Mesendoderm (in vitro differentiated cells): Measurements from ENCODE around the gene KRT78.

Source experiments
- DNase-seq: peaks from one replicate; pipeline ENCODE4 v3.0.0; 2013
- H2AK5ac ChIP-seq: 2 replicates; pipeline ENCODE4 v1.6.1; 2013; ENCODE audit warnings: low read length, inconsistent platforms
- H2BK120ac ChIP-seq: 2 replicates; pipeline ENCODE4 v1.6.1; 2013; ENCODE audit warnings: low read depth, mild to moderate bottlenecking, low read length, moderate library complexity, mixed read lengths
- H2BK15ac ChIP-seq: replicated peaks from 2 replicates; pipeline ENCODE4 v1.6.1; 2013; ENCODE audit warnings: low read depth, mild to moderate bottlenecking, moderate library complexity
- H2BK5ac ChIP-seq: 2 replicates; pipeline ENCODE4 v1.6.1; 2013; ENCODE audit warnings: low read length, inconsistent platforms
- H3K18ac ChIP-seq: 2 replicates; pipeline ENCODE4 v1.6.1; 2013; ENCODE audit warnings: mild to moderate bottlenecking, low read length, mixed read lengths
- H3K23ac ChIP-seq: one replicate; pipeline ENCODE4 v1.6.1; 2013; ENCODE audit warnings: low read length
- H3K27ac ChIP-seq: 2 replicates; pipeline ENCODE4 v1.5.1; 2013; ENCODE audit warnings: low read depth, mild to moderate bottlenecking, inconsistent platforms, low read length, moderate library complexity
- H3K27me3 ChIP-seq: 2 replicates; pipeline ENCODE4 v1.6.1; 2013; ENCODE audit warnings: low read length, control low read depth, mild to moderate bottlenecking, inconsistent platforms; ENCODE audit not compliant: insufficient read depth, poor library complexity
- H3K36me3 ChIP-seq: 2 replicates; pipeline ENCODE4 v1.6.1; 2013; ENCODE audit warnings: low read length, inconsistent platforms; ENCODE audit not compliant: control insufficient read depth, insufficient read depth
- H3K4ac ChIP-seq: one replicate; pipeline ENCODE4 v1.6.1; 2013; ENCODE audit warnings: low read depth, mild to moderate bottlenecking, low read length, moderate library complexity
- H3K4me1 ChIP-seq: 2 replicates; pipeline ENCODE4 v1.6.1; 2013; ENCODE audit warnings: low read depth, low read length, inconsistent platforms; ENCODE audit not compliant: control insufficient read depth
- H3K4me2 ChIP-seq: 2 replicates; pipeline ENCODE4 v1.6.1; 2013; ENCODE audit warnings: low read length
- H3K4me3 ChIP-seq: 2 replicates; pipeline ENCODE4 v1.5.1; 2013; ENCODE audit warnings: mild to moderate bottlenecking, low read length
- H3K56ac ChIP-seq: one replicate; pipeline ENCODE4 v1.6.1; 2013; ENCODE audit warnings: low read length
- H3K79me1 ChIP-seq: 2 replicates; pipeline ENCODE4 v1.6.1; 2013; ENCODE audit warnings: low read length, inconsistent platforms
- H3K79me2 ChIP-seq: 2 replicates; pipeline ENCODE4 v1.6.1; 2013; ENCODE audit warnings: mild to moderate bottlenecking, low read length; ENCODE audit not compliant: control insufficient read depth, insufficient read depth
- H3K9ac ChIP-seq: 2 replicates; pipeline ENCODE4 v1.6.1; 2013; ENCODE audit warnings: low read length, inconsistent platforms
- H4K5ac ChIP-seq: one replicate; pipeline ENCODE4 v1.6.1; 2013; ENCODE audit warnings: low read length
- H4K8ac ChIP-seq: one replicate; pipeline ENCODE4 v1.6.1; 2013; ENCODE audit warnings: low read depth, mild to moderate bottlenecking, control low read depth, low read length, moderate library complexity
- WGBS: extraction: QIAGEN DNeasy Blood & Tissue Kit; methylation state at CpG from one replicate; pipeline ENCODE4 v1.1.7; 2013; ENCODE audit warnings: low lambda C conversion rate, missing lambda C conversion rate; ENCODE audit not compliant: insufficient coverage; ENCODE audit errors: extremely low coverage; 5-methylcytosine and 5-hydroxymethylcytosine counted together

The KRT78 gene

GRCh38 chr12:52826611-52827498, 21.9 kb downstream of the KRT78 start:
- no peaks in the 10 kb centered on the region for H3K4me1 ChIP-seq
- H3K9ac ChIP-seq = no peak overlapping the region
- DNase-seq = peak; percentile 76
- no peaks in the 10 kb centered on the region for H3K36me3 ChIP-seq
- no peak overlapping the region for H2BK5ac ChIP-seq
- H3K4ac ChIP-seq = no peak overlapping the region
- no peak overlapping the region for H2AK5ac ChIP-seq
- no peaks in the 10 kb centered on the region for H3K27me3 ChIP-seq
- no peak overlapping the region for H3K18ac ChIP-seq
- H2BK120ac ChIP-seq = no peak overlapping the region
- no peak overlapping the region for H3K23ac ChIP-seq
- no peak overlapping the region for H4K5ac ChIP-seq
- H2BK15ac ChIP-seq = no peak overlapping the region
- no peak overlapping the region for H4K8ac ChIP-seq
- no CpG with 5 or more reads among the region's 11 CpGs for WGBS
- no peak overlapping the region for H3K27ac ChIP-seq
- H3K79me1 ChIP-seq = no peaks in the 10 kb centered on the region
- no peak overlapping the region for H3K4me2 ChIP-seq
- H3K56ac ChIP-seq = no peak overlapping the region
- no peak overlapping the region for H3K4me3 ChIP-seq
- H3K79me2 ChIP-seq = no peaks in the 10 kb centered on the region

- H3K79me2 ChIP-seq = no peaks in the 10 kb centered on the region
- no peaks in the 10 kb centered on the region for H3K27me3 ChIP-seq
- H4K5ac ChIP-seq = no peak overlapping the region
- H3K23ac ChIP-seq = no peak overlapping the region
- H2BK120ac ChIP-seq = no peak overlapping the region
- no peak overlapping the region for H2AK5ac ChIP-seq
- H3K9ac ChIP-seq = no peak overlapping the region
- H3K4ac ChIP-seq = no peak overlapping the region
- no peaks in the 10 kb centered on the region for H3K36me3 ChIP-seq
- no peak overlapping the region for H3K27ac ChIP-seq
- H2BK5ac ChIP-seq = no peak overlapping the region
- no peak overlapping the region for H4K8ac ChIP-seq
- no peak overlapping the region for H3K4me2 ChIP-seq
- no peak overlapping the region for H3K4me3 ChIP-seq
- H3K4me1 ChIP-seq = no peaks in the 10 kb centered on the region
- no peaks in the 10 kb centered on the region for H3K79me1 ChIP-seq
- DNase-seq = no peak
- no CpG with 5 or more reads among the region's 4 CpGs for WGBS
- no peak overlapping the region for H3K56ac ChIP-seq
- no peak overlapping the region for H3K18ac ChIP-seq
- H2BK15ac ChIP-seq = no peak overlapping the region
Observed at GRCh38 chr12:52825961-52826360, 22.8 kb downstream of the KRT78 start.

- H2AK5ac ChIP-seq = no peak overlapping the region
- no peaks in the 10 kb centered on the region for H3K27me3 ChIP-seq
- DNase-seq = no peak
- H4K5ac ChIP-seq = no peak overlapping the region
- no peak overlapping the region for H4K8ac ChIP-seq
- no peak overlapping the region for H3K4me3 ChIP-seq
- no peaks in the 10 kb centered on the region for H3K79me1 ChIP-seq
- H3K36me3 ChIP-seq = no peaks in the 10 kb centered on the region
- no peaks in the 10 kb centered on the region for H3K4me1 ChIP-seq
- no peak overlapping the region for H3K27ac ChIP-seq
- H3K56ac ChIP-seq = no peak overlapping the region
- H3K18ac ChIP-seq = no peak overlapping the region
- WGBS = no CpG with 5 or more reads among the region's 5 CpGs
- no peak overlapping the region for H3K23ac ChIP-seq
- no peak overlapping the region for H3K9ac ChIP-seq
- H2BK5ac ChIP-seq = no peak overlapping the region
- no peak overlapping the region for H2BK120ac ChIP-seq
- H3K4ac ChIP-seq = no peak overlapping the region
- H3K79me2 ChIP-seq = no peaks in the 10 kb centered on the region
- no peak overlapping the region for H3K4me2 ChIP-seq
- no peak overlapping the region for H2BK15ac ChIP-seq
Observed at GRCh38 chr12:52824741-52825410, 23.9 kb downstream of the KRT78 start.

- Histone ChIP-seq H3K23ac (no peak overlapping the region), H3K4me2 (no peak overlapping the region), H3K9ac (no peak overlapping the region), H2BK120ac (no peak overlapping the region), H3K4me3 (no peak overlapping the region), H3K18ac (no peak overlapping the region), H3K4me1 (no peaks in the 10 kb centered on the region), H2AK5ac (no peak overlapping the region), H3K4ac (no peak overlapping the region), H3K27ac (no peak overlapping the region), H3K56ac (no peak overlapping the region), H4K5ac (no peak overlapping the region), H3K79me1 (no peaks in the 10 kb centered on the region), H3K27me3 (no peaks in the 10 kb centered on the region), H3K79me2 (no peaks in the 10 kb centered on the region), H4K8ac (no peak overlapping the region), H3K36me3 (no peaks in the 10 kb centered on the region), H2BK15ac (no peak overlapping the region), H2BK5ac (no peak overlapping the region)
- WGBS = no CpG with 5 or more reads among the region's 15 CpGs
- DNase-seq = no peak
Observed at GRCh38 chr12:52823761-52824450, 24.9 kb downstream of the KRT78 start.

- Histone ChIP-seq H3K4me2 (no peak overlapping the region), H2BK120ac (no peak overlapping the region), H3K9ac (no peak overlapping the region), H4K5ac (no peak overlapping the region), H2BK5ac (no peak overlapping the region), H3K4me3 (no peak overlapping the region), H3K23ac (no peak overlapping the region), H3K79me1 (no peaks in the 10 kb centered on the region), H3K18ac (no peak overlapping the region), H3K79me2 (no peaks in the 10 kb centered on the region), H3K36me3 (no peaks in the 10 kb centered on the region), H4K8ac (no peak overlapping the region), H3K56ac (no peak overlapping the region), H3K4me1 (no peaks in the 10 kb centered on the region), H3K27ac (no peak overlapping the region), H2BK15ac (no peak overlapping the region), H3K4ac (no peak overlapping the region), H2AK5ac (no peak overlapping the region), H3K27me3 (no peaks in the 10 kb centered on the region)
- DNase-seq = no peak
- WGBS = no CpG with 5 or more reads among the region's 16 CpGs
Observed at GRCh38 chr12:52822771-52823510, 25.9 kb downstream of the KRT78 start.
